Astrocyte (in vitro differentiated cells and primary cell): ENCODE data around the gene PTPN13. TPM values are rescaled to one million over a fixed set of nuclear protein-coding genes. Genes with fewer than 3 reads are reported as not detected.

Experiments used
- DNase-seq: peaks from one replicate; pipeline ENCODE4 v3.0.0-alpha.2; 2010; ENCODE audit warnings: low read depth
- FAIRE-seq: peaks from 2 replicates; lab custom pipeline; 2011; peaks lifted over from hg19 to GRCh38; lab: Jason Lieb, UNC
- H2AFZ ChIP-seq: 2 replicates; pipeline ENCODE4 v1.6.0; 2012; ENCODE audit warnings: low read depth, low read length, inconsistent platforms
- H3K27ac ChIP-seq: 2 replicates; pipeline ENCODE4 v1.5.1; 2011; ENCODE audit warnings: low read depth, low read length, inconsistent platforms
- H3K27me3 ChIP-seq: 2 replicates; pipeline ENCODE4 v1.6.0; 2011; ENCODE audit warnings: low read length, inconsistent platforms; ENCODE audit not compliant: insufficient read depth
- H3K36me3 ChIP-seq: 2 replicates; pipeline ENCODE4 v1.5.1; 2011; ENCODE audit warnings: low read length, inconsistent platforms; ENCODE audit not compliant: insufficient read depth
- H3K4me1 ChIP-seq: 2 replicates; pipeline ENCODE4 v1.5.1; 2011; ENCODE audit warnings: low read length, inconsistent platforms; ENCODE audit not compliant: insufficient read depth
- H3K4me2 ChIP-seq: 2 replicates; pipeline ENCODE4 v1.6.0; 2012; ENCODE audit warnings: low read length, inconsistent platforms
- H3K4me3 ChIP-seq: 2 replicates; pipeline ENCODE4 v1.5.1; 2011; ENCODE audit warnings: low read depth, mild to moderate bottlenecking, low read length, inconsistent platforms; ENCODE audit not compliant: insufficient read depth
- H3K79me2 ChIP-seq: 2 replicates; pipeline ENCODE4 v1.6.0; 2012; ENCODE audit warnings: mild to moderate bottlenecking, low read length, inconsistent platforms; ENCODE audit not compliant: insufficient read depth
- H3K9ac ChIP-seq: 2 replicates; pipeline ENCODE4 v1.6.0; 2012; ENCODE audit warnings: mild to moderate bottlenecking, low read length, inconsistent platforms
- H3K9me3 ChIP-seq: 2 replicates; pipeline ENCODE4 v1.5.1; 2012; ENCODE audit warnings: low read depth, mild to moderate bottlenecking, low read length, inconsistent platforms; ENCODE audit not compliant: insufficient read depth
- H4K20me1 ChIP-seq: 2 replicates; pipeline ENCODE4 v1.6.0; 2012; ENCODE audit warnings: low read length, inconsistent platforms; ENCODE audit not compliant: insufficient read depth
- H3K27ac Mint-ChIP-seq: one replicate; pipeline ENCODE4 v1.8.0; 2021; ENCODE audit warnings: mild to moderate bottlenecking, mixed read lengths; ENCODE audit not compliant: unreplicated experiment
- H3K27me3 Mint-ChIP-seq: one replicate; pipeline ENCODE4 v1.8.0; 2021; ENCODE audit warnings: low read depth, mixed read lengths; ENCODE audit not compliant: unreplicated experiment
- H3K36me3 Mint-ChIP-seq: one replicate; pipeline ENCODE4 v1.8.0; 2021; ENCODE audit warnings: low read depth, mixed read lengths; ENCODE audit not compliant: unreplicated experiment
- H3K4me1 Mint-ChIP-seq: one replicate; pipeline ENCODE4 v1.8.0; 2021; ENCODE audit warnings: low read depth, mixed read lengths; ENCODE audit not compliant: unreplicated experiment
- H3K4me3 Mint-ChIP-seq: one replicate; pipeline ENCODE4 v1.8.0; 2021; ENCODE audit warnings: mild to moderate bottlenecking, moderate library complexity, mixed read lengths; ENCODE audit not compliant: unreplicated experiment
- H3K9me3 Mint-ChIP-seq: one replicate; pipeline ENCODE4 v1.8.0; 2021; ENCODE audit warnings: mild to moderate bottlenecking, mixed read lengths; ENCODE audit not compliant: unreplicated experiment
- EZH2 ChIP-seq: IDR thresholded peaks from 2 replicates; pipeline ENCODE4 v1.6.1; 2012; ENCODE audit warnings: mild to moderate bottlenecking, low read length, inconsistent platforms; ENCODE audit not compliant: insufficient read depth
- total RNA-seq: library from RNA; stranded (reverse); gene quantifications from 2 replicates; pipeline ENCODE4 v1.2.1, GENCODE V29; 2021
- TF ChIP-seq, protein P1 (sequence below): IDR thresholded peaks from 2 replicates; pipeline ENCODE4 v1.5.1; 2011; ENCODE audit warnings: low read depth, mild to moderate bottlenecking, inconsistent platforms, low read length, moderate library complexity; ENCODE audit not compliant: insufficient read depth

PTPN13 gene
- total RNA-seq, 1 donor from 2014 or later, result 46.2 TPM

DNA sequence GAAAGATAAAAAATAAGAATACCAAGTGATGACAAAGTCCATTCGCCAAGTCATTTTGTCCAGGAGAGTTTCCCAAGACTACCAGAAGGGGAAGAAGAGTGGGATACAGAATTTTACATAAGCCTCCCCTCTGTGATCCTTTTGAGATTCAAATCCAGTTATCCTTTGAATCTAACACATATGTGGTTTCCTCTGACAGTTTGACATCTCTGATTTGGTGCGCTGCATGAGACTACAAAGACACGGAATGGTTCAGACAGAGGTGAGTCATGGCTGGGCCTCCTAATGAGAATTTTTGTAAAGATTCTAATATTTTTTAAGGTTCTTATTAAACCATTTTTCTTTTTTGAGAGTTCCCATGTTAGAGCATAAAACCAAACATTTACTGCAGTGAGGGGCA lies 216.7 kb downstream of the PTPN13 start:
- no peak for TF ChIP-seq EZH2
- TF ChIP-seq, protein P1, sequence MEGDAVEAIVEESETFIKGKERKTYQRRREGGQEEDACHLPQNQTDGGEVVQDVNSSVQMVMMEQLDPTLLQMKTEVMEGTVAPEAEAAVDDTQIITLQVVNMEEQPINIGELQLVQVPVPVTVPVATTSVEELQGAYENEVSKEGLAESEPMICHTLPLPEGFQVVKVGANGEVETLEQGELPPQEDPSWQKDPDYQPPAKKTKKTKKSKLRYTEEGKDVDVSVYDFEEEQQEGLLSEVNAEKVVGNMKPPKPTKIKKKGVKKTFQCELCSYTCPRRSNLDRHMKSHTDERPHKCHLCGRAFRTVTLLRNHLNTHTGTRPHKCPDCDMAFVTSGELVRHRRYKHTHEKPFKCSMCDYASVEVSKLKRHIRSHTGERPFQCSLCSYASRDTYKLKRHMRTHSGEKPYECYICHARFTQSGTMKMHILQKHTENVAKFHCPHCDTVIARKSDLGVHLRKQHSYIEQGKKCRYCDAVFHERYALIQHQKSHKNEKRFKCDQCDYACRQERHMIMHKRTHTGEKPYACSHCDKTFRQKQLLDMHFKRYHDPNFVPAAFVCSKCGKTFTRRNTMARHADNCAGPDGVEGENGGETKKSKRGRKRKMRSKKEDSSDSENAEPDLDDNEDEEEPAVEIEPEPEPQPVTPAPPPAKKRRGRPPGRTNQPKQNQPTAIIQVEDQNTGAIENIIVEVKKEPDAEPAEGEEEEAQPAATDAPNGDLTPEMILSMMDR, result no peak
- no peak for DNase-seq
- H3K4me1 ChIP-seq, result no peaks in the 10 kb centered on the region
- H3K4me3 ChIP-seq, result no peak overlapping the region
- Mint-ChIP-seq H3K9me3 (peaks cover 6% of the 10 kb centered on the region), H3K27ac (peak overlapping the region; percentile 53), H3K4me3 (no peak overlapping the region), H3K4me1 (peaks cover 5% of the 10 kb centered on the region), H3K27me3 (no peaks in the 10 kb centered on the region), H3K36me3 (peaks cover 39% of the 10 kb centered on the region)
- no peaks in the 10 kb centered on the region for H3K79me2 ChIP-seq
- H3K9ac ChIP-seq, result no peak overlapping the region
- no peak overlapping the region for H3K27ac ChIP-seq
- peaks cover 4% of the 10 kb centered on the region for H3K9me3 ChIP-seq
- H4K20me1 ChIP-seq, result no peaks in the 10 kb centered on the region
- H3K36me3 ChIP-seq, result peaks cover 15% of the 10 kb centered on the region
- no peak overlapping the region for H3K4me2 ChIP-seq
- no peak overlapping the region for H2AFZ ChIP-seq
- no peak for FAIRE-seq
- H3K27me3 ChIP-seq, result no peaks in the 10 kb centered on the region

DNA sequence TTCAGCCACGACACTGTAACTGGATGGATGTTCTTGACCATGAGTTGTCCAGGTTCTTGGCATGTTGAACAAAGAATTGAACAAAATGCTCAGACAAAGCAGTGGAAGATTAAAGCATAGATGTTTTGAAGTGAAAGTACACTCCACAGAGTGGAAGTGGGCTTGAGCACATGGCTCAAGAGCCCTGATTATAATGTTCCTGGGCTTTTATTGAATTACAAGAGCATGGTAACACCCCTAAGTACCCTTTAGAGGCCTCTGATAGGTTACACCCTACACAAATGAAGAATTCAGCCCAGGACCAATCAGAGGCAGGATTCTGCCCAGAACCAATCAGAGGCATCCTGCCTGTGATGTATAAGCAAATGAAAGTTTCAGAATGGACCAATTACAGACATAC lies 221.5 kb downstream of the PTPN13 start:
- DNase-seq (no peak), FAIRE-seq (no peak)
- Histone ChIP-seq H3K27ac (no peak overlapping the region), H4K20me1 (no peaks in the 10 kb centered on the region), H3K9me3 (peaks cover 6% of the 10 kb centered on the region), H3K9ac (no peak overlapping the region), H3K36me3 (peaks cover 13% of the 10 kb centered on the region), H3K4me1 (no peaks in the 10 kb centered on the region), H2AFZ (no peak overlapping the region), H3K4me2 (no peak overlapping the region), H3K79me2 (no peaks in the 10 kb centered on the region), H3K27me3 (no peaks in the 10 kb centered on the region), H3K4me3 (no peak overlapping the region)
- no peak overlapping the region for H3K4me3 Mint-ChIP-seq
- TF ChIP-seq, protein P1, result no peak
- no peak for TF ChIP-seq EZH2
- no peak overlapping the region for H3K27ac Mint-ChIP-seq
- peaks cover 43% of the 10 kb centered on the region for H3K36me3 Mint-ChIP-seq
- peaks cover 6% of the 10 kb centered on the region for H3K9me3 Mint-ChIP-seq
- peaks cover 11% of the 10 kb centered on the region for H3K4me1 Mint-ChIP-seq
- no peaks in the 10 kb centered on the region for H3K27me3 Mint-ChIP-seq

DNA sequence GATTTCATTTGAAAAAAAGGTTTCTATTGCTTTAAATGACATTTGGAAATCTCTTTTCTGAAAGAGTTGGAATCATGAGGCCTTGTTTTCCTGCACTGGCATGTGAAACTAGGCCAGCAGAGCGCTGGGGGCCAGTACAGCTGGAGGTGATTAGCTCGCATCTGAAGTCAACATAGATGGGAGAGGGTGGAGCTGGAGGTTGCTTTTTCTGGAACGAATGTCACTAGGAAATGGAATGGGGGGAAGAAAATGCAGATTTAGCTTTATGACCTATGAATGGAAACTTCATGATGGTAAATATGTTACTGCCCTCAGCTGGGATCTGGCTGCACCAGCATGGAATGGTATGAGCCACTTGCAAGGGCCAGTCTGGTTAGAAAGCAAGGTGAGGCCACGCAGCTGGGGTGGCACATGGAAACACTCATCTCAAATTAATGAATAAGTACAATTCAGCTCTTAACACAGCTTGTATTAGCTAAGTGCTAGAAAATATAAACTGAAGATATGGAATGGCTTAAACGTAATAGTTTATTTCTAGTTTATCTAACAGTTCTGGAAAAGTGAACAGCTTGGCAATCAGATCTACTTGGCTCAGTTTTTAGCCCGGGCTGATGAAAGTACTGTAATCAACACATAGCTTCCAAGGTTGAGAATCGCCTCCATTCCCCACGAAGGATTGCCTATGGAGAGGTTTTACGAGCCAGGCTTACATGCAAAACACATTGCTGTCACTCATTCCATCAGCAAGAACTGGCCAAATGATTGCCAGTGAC lies 222.6 kb downstream of the PTPN13 start:
- Histone ChIP-seq H3K9me3 (peaks cover 6% of the 10 kb centered on the region), H3K27me3 (no peaks in the 10 kb centered on the region), H4K20me1 (no peaks in the 10 kb centered on the region), H3K9ac (no peak overlapping the region), H3K4me3 (no peak overlapping the region), H3K4me2 (no peak overlapping the region), H3K79me2 (no peaks in the 10 kb centered on the region), H3K27ac (no peak overlapping the region), H3K4me1 (no peaks in the 10 kb centered on the region), H3K36me3 (peaks cover 12% of the 10 kb centered on the region), H2AFZ (no peak overlapping the region)
- no peak for FAIRE-seq
- TF ChIP-seq, protein P1, result no peak
- no peak for TF ChIP-seq EZH2
- peak overlapping the region; percentile 40 for H3K4me3 Mint-ChIP-seq
- no peak overlapping the region for H3K27ac Mint-ChIP-seq
- H3K36me3 Mint-ChIP-seq, result peaks cover 40% of the 10 kb centered on the region
- no peak for DNase-seq
- H3K27me3 Mint-ChIP-seq, result no peaks in the 10 kb centered on the region
- peaks cover 6% of the 10 kb centered on the region for H3K9me3 Mint-ChIP-seq
- peaks cover 7% of the 10 kb centered on the region for H3K4me1 Mint-ChIP-seq
